ENCODE results near the gene FCRL5.
"Not testable (repeated sequence)": the region's sequence is repeated elsewhere in the genome, so short reads cannot be mapped to it uniquely, and the experiment has no call there.

The FCRL5 gene

DNA sequence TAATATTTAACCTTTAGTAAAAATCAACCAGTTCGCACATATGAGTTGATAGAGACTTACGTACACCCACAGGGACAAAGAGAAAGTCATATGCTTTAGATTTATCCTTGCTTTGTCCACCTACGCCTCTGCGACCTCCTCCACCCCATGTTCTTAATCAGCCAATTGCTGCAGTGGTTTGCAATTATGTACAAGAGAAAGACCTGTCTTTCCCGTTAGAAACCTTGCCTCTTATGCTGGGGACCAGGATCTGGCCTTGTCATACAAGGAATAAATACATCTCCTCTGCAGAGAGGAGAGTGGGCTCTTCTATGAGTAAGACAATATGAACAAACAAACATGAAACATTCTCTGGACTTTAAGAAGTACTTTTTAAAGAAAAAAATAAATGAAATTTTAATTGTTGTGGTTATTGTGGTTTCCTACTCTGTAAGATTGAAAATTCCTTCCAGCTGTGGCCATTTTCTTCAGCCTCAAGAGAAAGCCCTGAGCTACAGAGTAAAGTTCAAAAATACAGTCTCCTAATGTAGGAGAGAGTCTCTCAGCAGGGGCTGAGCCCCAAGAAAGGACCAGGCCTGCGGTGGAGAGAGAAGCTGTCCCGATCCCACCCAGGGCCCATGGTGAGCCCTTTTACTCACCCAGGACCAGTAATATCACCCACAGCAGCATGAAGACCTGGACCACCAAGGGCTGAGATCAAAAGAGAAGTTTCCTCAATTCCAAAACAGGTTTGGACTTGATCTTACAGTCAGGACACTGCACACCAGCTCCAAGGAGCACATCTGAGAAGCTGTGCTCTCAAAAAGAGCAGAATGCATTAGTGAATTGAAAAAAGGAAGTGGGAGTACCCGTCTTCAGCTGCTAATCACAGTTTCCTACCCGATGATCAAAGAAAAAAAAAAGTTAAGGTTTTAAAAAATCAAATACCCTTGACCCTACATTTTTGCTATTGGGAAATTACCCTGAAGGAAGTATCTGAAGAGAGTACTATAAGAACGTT, at the start of gene FCRL5:
Gene FCRL5, minus strand, starts transcription at position 822 of the 1,000 bp plus-strand sequence. Its CDS starts 153 bp downstream, at position 669.
- no peak for DNase-seq

DNA sequence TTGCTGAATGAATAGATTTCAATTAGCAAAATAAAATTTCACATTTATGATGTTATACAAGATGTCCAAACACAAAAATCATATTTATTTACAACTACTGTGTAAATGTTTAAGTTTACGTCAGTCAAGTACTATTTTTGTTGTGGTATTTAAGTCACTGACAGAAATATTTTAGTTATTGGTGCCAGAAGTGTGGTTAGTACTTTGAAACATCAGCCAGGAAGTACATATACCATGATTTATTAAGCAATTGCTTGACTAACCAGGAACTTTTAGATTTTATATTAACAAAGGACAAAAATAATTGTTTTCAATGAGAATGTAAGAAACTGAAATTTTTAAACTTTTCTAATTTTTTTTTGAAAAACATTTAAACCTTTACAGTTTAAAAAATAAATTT, 47.9 kb upstream of the FCRL5 start:
- no peak for DNase-seq

DNA sequence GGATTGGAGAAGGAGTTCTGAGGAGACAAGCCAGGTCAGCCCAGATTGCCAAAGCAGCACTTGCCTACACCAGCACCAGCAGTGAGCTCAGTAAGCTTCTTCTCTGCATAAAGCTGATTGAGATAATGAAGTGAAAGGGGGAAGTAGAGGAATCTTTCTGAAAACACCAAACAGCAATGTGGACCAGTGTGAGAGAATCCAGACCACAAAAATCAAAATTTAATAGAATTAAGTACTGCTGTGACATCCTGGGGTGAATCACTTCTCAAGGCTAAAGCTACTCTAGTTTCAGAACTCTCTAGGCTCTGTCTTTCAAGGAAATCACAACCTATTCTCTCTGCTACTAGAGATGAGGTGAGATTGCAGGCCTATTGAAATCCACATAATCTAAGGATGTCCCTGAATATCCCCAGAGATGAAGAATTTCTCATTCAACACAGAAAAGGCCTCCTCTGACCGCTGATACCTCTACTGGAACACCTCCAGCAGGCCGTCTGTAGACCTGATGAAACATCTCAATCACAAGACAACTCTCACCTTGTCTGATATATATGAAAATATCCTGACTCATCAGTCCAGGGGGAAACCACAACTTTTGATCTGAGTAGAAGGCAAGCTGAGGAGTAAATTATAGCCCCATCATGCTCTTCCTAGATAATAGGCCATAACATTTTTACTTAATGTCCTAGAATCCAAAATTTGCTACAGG, 45.8 kb upstream of the FCRL5 start, which contains the start of gene FCRL4:
Gene FCRL4, minus strand, starts transcription at position 127 of the 709 bp plus-strand sequence. CDS start 141 bp downstream, outside the sequence.
- no peak for DNase-seq

DNA sequence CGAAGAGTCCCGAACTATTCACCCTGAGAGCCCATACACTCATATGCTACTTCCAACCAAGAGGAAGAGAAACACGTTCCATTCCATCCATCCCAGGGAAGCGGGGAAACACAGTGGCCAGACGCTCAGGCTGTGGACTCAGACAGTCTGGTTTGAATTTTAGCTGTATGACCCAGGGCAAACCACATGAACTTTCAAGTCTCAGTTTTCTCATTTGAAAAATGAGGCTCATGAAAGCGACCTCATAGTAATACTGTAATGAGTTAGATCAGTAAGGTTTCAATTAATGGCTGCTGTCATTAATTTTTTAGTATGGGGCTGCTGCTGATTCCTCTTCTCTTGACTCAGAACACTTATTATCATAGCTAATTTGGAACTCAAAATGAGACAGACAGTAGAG, 44.1 kb upstream of the FCRL5 start:
- DNase-seq = no peak

DNA sequence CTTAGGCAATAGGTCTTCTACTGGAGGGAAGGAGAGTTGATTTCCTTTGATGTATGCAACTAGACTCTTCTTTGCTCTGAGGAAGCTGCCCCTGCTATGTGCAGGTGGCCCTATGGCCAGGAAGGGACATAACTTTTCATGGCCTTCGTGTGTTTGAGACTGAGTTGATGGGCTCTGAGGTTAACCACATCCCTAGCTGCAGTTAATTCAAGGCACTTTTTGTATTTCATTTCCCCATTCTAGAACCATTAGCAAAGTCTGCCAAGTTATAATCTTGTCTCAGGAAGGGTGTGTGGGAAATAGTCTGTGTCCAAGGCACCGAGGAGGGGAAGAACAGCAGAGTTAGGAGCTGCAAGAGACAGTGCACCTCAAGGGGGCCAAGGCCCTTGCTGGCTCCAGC, 43.0 kb upstream of the FCRL5 start:
- no peak for DNase-seq

DNA sequence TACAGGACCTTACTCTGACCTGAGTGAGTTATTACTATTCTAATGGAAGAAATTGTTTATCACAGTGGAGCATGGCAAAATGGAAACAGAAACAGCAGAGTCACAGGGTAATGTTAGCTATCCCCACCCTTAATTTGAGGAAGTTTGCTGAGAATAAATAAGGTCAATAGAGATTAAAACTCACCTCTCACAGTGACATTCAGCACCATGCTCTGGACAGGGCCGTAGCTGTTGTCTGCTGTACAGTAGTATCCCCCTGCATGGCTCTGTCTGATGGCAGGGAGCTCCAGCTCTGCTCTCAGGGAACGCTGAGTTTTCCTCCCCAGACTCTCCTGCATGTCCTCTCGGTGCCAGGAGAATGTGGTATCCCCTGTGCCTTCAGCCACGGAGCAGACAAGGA, 33.7 kb upstream of the FCRL5 start:
- no peak for DNase-seq

DNA sequence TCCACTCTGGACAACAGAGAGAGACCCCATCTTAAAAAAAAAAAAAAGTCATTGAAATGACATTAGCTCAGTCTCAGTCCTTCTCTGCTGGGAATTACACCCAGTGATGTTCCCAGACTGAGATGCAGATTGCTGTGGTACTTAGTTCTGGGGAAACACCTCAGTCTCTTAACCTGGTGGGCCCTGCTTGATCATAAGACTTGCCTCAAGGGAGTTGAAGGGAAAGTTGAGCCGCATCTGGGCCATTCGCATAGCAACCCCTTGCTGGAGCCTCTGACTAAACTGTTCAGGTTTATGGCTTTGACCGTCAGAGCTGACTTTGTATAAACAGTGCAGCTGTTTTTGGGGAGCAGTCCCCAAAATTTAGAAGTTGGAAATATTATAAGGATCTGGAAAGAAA, 32.2 kb upstream of the FCRL5 start:
- DNase-seq = no peak

DNA sequence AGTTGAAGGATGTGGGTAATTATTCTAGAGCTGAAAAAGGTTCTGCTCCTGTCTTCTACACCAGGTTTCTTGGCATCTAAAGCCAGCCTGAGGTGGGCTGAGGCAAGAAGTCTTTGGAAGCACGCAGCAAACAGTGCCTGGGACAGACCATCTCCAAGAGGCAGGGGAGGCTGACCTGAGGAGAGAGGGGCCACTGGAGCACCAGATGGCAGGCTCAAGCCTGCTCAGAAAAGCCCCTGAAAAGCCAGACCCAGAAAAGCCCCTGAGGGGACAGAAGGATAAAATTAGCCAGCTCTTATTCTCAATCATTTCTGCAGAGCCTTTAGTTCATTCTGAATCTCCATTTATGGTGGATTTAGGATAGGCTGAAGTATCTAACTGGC, 28.5 kb upstream of the FCRL5 start:
- DNase-seq = no peak

DNA sequence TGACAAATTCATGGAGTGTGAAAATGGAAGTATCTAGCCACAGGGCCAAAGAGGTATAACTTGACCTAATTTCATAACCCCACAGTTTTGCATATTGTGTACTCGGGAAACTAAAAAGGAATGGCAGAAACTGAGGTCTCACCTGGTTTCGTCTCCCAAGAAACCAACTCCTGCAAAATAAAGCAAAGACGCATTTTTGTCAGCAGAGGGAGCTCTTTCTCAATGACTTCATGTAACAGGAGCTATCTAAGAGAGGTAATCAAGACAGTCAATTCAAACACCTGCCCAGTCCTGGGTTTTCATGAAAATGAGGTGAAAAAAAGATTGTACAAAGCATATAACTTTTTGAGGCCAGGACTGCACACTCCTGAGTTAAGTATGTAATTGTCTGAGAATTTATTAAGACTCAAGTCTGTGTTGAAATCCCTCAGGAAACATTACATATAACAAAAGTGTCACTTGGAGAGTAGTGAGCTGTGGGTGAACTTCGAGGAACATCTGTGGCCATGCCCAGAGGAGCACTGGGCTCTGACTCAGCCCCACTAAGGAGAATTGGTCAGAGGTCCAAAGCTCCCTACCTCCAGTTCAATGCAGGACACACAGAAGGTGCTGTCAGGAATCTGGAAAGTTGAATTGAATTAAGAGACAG, 28.0 kb upstream of the FCRL5 start:
- peak; percentile 16 for DNase-seq

DNA sequence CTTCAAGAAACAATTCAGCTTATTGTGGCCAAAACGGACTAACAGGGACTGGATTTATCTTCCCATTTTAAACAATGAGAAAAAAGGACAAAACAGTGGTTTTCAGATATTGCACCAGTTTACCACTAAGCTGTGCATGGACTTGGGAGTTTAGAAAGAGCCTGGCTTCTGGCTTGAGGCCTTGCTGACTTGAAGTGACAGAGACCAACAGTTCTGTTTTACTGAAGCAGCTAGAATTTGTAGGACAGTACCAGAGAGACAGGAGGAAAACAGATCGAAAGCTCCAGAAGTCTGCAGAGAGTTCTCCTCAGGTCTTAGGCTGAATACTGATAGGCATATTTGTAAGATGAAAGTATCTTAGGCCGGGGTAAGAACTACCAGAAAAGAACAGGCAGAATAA, 25.1 kb upstream of the FCRL5 start:
- DNase-seq = no peak

DNA sequence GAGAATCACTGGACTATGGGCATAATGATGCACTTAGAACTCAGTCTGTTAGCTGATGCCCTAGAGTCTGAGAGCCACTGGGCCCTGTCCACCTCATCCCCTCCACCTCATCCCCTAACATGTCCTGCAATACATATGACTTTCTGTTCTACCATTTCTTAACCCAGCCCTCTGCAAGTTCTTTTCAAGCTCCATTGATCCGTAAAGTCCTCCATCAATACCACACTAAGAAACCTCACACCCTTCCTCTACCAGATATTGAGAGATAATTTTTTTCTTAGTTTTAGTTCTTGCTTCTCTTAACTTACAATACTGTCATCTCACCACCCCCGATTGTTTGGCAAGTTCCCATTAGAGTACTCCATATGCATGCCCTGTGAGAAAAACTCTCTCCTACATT, 23.4 kb upstream of the FCRL5 start:
- no peak for DNase-seq

DNA sequence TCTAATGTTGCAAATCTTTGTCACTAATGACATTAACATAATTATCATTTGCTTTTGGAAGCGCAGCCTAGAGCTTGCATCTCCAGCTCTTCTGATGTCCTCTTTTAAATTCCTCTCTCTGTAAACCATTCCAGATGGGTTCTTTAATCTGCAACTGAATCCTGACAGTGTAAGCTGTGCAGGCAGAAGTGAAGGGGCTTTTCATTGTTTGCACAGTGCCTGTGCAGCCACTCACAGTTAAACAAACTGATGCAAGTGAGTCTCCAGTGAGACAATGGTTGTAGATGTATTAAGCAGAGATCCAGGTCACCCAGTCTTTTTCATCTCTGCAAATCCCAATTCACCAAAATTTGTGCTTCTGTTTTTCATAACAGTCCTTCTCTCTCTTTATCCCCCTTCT, 22.5 kb upstream of the FCRL5 start:
- DNase-seq = no peak

DNA sequence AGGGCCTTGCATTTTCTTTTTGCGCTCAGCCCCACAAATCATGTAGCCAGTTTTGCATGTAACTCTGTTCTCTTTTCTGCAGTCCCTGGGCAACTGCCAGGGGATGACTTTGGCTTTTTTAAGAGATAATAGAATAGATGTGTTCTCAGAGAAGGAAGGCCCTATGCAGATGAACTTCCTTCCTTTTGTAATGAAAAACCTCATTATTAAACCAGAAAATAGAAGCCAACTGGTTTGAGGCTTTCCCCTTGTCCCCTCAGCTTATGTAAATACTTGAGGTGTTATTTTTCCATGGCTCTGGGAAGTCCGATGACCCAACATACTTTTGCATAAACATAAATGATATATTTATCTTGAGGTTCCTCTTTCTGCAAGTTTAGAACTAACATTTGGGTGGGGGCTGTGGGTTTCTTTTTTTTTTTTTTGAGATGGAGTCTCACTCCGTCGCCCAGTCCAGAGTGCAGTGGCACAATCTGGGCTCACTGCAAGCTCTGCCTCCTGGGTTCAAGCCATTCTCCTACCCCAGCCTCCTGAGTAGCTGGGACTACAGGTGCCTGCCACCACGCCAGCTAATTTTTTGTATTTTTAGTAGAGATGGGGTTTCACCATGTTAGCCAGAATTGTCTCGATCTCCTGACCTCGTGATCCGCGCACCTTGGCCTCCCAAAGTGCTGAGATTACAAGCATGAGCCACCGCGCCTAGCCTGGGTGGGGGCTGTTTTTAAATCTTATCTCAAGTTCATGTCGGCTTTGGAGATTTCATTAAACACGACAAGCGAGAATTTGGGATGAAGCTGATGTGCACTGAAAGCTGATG, 14.4 kb upstream of the FCRL5 start:
- DNase-seq = no peak

DNA sequence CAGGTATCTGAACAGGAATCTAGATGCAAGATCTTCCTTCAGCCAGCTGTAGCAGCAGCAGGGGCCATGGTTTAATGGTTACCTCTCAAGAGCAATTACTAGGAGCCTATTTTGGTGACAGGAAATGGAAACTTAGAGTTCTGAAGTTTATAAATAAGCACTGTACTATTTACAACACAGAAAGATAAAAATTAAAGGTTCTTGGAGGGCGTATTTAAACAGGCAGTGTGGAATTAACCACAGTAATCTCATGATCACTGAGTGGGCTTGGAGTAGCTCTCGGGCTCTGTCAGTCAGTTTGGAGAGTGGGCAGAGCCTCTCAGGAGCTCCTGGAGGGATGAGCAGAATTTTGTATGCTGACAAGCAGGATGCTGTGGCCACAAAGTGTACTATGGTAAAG, 10.2 kb upstream of the FCRL5 start:
- DNase-seq = no peak

DNA sequence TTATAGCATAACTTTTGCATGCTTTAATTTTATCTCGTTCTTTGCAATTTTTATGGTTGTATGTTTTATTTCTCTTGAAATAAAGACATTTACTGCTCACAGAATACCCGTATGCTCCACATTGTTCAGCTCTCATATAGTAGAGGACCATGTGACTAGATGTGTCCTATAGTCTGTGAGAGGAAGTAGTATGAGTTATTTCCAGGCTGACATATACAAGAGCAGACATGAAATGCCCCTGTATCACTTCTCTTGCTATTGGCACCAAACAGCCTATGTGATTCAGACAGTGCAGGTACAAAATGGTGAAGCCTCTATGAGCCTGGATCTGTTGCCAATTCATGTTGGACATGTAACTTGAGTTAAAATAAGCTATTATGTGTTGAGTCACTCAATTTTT, 5.8 kb upstream of the FCRL5 start:
- no peak for DNase-seq

DNA sequence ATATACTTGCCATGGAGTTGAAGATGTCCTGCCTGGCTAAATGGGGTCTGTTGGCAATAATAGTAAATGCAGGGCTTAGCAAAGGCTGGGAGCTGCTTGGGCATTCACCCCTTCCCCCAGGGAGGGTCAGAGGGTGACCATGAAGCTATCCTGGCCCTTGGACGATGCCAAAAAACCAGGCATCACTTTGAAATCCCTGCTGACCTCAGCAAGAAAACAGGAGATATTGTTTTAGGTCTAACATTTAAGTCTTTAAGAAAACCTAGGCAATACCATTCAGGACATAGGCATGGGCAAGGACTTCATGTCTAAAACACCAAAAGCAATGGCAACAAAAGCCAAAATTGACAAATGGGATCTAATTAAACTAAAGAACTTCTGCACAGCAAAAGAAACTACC, 4.2 kb downstream of the FCRL5 start:
- not testable (repeated sequence) for DNase-seq

DNA sequence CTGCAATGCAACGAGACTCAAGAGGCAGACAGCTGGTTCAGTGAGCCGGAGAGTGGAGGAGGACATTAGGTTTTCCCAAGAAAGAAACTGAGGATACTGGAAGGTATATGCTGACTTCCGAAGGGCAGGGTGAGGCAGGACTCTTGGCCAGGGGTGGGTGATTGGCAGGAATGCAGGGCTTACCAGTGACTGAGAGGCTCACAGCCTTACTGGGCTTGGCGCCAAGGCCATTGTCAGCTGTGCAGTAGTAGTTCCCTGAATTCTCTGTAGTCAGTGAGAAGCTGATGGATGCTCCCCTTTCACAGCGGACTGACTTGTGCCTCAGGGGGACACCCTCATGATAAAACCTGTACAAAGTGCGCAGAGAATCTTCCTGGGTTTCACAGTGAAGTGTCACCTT, 9.6 kb downstream of the FCRL5 start:
- no peak for DNase-seq

DNA sequence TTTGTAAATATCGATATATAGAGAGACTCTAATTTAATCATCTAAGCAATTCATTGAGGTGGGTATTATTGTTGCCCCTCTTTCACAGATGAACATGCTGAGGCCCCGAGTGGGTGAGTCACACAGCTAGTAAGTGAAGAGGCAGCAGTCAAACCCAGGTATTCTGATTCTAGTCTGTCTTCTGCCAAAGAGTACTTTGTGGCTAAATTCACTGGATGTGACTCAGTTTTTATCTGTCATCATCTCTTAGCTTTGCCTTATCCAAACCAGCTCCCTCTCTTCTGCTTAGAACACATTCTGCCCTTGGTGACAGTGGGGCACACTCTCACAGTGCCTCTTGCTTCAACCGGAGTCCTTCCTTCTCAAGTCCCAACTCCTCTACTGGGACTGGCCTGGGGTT, 11.5 kb downstream of the FCRL5 start:
- no peak for DNase-seq

DNA sequence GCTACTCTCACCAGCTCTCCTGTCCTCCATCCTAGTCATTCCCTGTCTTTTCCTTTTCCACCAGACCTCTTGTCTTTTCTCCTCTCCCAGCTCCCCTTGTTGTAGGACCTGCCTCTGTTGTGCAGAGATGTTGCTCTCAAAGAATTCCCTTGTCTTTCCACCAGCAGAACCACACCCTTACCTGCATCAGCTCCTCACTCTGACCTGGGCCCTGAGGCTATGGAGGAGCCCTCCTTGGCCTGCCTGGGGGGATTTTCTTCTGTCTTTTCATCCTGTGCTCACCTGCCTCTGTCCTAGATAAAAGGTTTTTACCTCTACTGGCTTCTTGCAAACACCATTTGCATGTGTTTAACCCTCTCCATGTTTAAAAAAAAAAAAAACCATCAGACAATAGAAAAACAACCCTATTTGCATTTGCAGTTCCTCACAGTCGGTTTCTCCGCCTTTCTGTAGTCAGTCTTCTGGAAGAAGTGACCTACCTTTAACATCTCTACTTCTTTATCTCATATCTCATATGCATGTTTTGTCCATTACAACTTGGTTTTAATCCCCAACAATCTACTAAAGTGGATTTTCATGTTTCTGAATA, 12.1 kb downstream of the FCRL5 start:
- no peak for DNase-seq

DNA sequence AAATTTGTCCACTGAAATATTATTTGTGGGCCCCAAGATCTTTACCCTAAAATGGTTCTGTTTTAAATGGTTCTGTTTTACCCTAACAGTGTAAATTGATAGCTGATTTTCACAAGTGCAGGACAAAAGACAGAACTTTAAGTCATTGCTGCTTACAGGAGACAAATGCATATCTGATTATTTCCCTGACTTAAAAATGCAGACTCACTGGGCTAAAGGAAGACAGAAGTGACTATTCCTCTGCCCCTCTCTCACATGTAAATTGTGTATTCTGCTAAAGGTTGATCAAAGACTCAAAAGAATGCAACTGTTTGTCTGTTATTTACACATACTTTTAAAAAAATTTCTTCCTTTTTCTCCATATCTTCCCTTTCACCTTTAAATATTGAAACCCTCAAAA, 12.7 kb downstream of the FCRL5 start:
- no peak for DNase-seq

DNA sequence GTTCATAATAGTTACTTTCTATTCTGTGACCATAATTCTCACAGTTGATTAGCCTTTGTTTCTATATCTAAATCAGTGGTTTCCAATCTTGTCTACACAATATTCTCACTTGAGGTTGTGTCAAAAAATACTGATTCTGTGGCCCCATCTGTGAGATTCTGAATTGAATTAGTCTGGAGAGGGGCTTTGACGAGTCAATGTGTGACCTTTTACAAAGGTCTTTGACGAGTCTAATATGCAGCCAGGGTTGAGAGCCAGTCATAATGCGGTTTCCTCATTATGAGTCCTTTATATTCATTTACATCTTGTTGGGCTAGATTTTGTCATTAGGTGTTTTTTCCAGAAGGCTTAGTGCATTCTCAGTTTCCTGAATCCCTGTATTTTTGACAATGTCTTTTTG, 19.7 kb downstream of the FCRL5 start:
- no peak for DNase-seq
